Erythroblast (primary cell): ENCODE data around the gene POU6F2.

Experiments used
- GATA1 ChIP-seq: IDR thresholded peaks from 2 replicates; pipeline ENCODE4 v1.6.1; 2011; ENCODE audit warnings: low read depth, mild to moderate bottlenecking, control low read depth, low read length, moderate library complexity
- POLR2A ChIP-seq: IDR thresholded peaks from 2 replicates; pipeline ENCODE4 v1.6.1; 2011; ENCODE audit warnings: mild to moderate bottlenecking, low read length

DNA sequence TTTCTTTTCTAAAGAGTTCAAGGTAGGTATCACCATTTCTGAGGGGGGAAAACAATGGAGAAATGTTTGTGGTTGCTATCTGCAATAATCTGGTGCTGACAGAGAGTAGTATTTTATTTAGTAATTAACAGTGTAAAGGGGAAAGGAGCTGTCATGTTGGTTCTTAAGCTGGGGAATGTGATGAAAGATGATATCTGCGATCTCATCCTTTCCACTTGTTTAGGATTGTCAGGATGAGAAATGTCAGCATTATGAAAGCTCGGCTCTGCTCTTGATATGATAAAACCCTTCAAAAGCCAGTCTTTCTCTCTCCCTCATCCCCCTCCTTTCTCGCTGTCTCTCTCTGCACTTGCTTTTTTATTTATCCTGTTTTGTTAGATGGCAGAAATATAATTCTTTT, 106.1 kb downstream of the POU6F2 start:
- no peak for TF ChIP-seq POLR2A
- TF ChIP-seq GATA1 = no peak
